Measurements from ENCODE around the gene EDN3.
"Not testable (repeated sequence)": the region's sequence is repeated elsewhere in the genome, so short reads cannot be mapped to it uniquely, and the experiment has no call there.

Gene EDN3

DNA sequence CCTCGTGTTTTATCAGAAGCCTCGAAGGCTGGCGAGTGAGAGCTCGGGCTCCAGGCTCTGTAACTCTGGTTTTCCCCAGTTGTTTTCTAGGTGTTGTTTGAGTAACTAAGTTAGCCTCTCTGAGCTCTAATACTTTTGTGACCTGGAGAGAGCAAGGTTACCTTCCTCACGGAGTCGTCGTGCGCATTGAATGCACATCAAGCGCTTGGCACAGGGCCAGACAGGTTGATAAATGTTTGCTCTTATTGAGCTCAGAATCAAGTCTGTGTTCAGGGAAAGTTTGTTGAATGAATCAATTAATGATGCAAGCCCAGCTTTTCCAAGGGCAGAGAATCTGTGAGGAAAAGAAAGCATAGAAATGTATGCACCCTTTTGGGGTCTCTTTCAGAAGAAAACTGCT is 33.5 kb downstream of the EDN3 start:
- TF ChIP-seq, protein P1, sequence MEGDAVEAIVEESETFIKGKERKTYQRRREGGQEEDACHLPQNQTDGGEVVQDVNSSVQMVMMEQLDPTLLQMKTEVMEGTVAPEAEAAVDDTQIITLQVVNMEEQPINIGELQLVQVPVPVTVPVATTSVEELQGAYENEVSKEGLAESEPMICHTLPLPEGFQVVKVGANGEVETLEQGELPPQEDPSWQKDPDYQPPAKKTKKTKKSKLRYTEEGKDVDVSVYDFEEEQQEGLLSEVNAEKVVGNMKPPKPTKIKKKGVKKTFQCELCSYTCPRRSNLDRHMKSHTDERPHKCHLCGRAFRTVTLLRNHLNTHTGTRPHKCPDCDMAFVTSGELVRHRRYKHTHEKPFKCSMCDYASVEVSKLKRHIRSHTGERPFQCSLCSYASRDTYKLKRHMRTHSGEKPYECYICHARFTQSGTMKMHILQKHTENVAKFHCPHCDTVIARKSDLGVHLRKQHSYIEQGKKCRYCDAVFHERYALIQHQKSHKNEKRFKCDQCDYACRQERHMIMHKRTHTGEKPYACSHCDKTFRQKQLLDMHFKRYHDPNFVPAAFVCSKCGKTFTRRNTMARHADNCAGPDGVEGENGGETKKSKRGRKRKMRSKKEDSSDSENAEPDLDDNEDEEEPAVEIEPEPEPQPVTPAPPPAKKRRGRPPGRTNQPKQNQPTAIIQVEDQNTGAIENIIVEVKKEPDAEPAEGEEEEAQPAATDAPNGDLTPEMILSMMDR (conservative IDR thresholded peaks at IDR 0.05; ENCODE audit: low read depth, low read length): no peak
- no peak for DNase-seq (ENCODE audit: low read depth)
- H3K4me3 ChIP-seq (ENCODE audit: low read length): no peak overlapping the region

DNA sequence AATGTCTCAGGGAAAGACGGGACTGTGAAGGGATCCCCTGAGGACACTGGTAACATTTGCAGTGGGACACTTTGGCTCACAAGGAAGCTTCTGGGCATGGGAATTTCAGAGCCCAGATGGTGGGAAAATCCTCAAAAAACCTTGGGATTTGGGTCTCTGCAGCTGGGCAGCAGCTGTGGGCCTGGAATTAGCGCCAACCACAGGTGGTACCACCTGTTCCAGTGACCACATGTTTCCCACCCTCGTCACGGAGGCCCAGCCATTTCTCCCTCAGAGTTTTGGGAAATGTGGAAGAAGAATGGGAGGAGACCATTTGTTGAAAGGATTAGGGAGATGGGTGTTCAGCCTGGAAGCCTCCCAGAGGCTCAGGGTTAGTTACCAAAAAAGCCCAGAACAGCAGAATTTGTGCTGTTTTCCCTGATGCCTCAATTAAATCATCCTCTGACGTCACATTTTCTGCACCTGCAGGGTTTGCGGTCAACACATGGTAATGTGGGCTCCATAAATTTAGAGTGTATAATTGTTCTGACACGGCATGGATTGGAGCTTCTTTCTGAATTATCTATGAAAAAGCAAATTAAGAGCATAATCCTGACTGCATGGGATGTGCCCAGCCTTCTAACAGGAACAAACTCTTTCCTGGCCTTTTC is 34.4 kb downstream of the EDN3 start:
- TF ChIP-seq, protein P1 (conservative IDR thresholded peaks at IDR 0.05; ENCODE audit: low read depth, low read length): no peak
- no peak for DNase-seq (ENCODE audit: low read depth)
- H3K4me3 ChIP-seq (ENCODE audit: low read length): no peak overlapping the region

DNA sequence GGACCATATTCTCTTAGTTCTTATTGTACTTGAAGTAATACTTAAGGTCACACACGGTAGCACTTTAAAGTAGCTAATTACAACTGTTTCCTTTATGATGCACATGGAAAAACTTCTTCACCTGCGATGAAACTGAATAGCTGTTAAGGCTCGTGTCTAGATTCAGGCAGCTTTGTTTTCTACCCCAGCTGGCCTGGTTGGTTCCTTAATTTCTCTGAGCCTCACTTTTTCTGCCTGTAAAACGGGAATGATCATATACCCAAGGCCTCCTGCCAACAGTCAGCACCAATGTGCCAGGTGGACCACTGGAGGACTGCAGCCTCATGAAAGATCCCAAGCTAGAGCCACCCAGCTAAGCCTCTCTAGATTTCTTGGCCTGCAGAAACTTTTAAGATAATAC is 35.0 kb downstream of the EDN3 start:
- no peak for DNase-seq (ENCODE audit: low read depth)
- H3K4me3 ChIP-seq (ENCODE audit: low read length): no peak overlapping the region
- TF ChIP-seq, protein P1 (conservative IDR thresholded peaks at IDR 0.05; ENCODE audit: low read depth, low read length): no peak

DNA sequence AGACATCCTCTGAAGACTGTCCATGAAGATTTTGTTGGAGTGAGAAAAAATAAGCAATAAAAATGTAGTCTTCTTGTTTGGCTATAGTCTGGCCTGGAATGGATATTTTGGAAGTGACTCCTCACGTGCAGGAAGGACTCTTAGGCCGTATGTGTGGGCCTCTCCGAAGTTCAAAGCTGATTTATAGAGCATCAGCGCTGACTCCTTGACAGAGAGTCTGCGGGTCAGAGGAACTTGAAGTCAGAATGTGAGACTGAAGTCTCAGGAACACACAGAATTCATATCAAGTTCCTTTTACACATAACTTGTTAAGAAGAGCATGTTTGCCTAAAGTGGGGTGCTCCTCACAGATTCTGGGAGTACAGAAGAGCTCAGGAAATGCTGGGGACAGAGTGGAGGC is 36.1 kb downstream of the EDN3 start:
- TF ChIP-seq, protein P1 (conservative IDR thresholded peaks at IDR 0.05; ENCODE audit: low read depth, low read length): no peak
- no peak for DNase-seq (ENCODE audit: low read depth)
- no peak overlapping the region for H3K4me3 ChIP-seq (ENCODE audit: low read length)

DNA sequence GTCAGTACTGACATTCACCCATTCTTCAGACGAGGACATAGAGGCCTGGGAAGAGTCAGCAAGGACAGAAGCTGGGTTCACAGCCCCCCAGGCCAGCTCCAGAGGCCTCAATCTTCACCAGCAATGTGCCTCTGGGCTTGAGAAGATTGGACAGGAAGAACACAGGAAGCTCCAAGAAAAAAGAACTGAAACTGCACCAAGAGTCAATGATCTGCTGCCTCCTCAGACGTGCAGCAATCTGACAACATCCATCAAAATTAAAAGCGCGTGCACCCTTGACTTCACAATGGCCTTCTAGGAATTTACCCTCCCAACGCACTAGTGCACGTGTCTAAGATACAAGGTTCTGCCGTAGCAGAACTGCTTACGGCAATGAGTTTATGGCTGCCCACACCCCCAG is 38.0 kb downstream of the EDN3 start:
- DNase-seq (ENCODE audit: low read depth); H3K4me3 ChIP-seq (ENCODE audit: low read length): not testable (repeated sequence)

DNA sequence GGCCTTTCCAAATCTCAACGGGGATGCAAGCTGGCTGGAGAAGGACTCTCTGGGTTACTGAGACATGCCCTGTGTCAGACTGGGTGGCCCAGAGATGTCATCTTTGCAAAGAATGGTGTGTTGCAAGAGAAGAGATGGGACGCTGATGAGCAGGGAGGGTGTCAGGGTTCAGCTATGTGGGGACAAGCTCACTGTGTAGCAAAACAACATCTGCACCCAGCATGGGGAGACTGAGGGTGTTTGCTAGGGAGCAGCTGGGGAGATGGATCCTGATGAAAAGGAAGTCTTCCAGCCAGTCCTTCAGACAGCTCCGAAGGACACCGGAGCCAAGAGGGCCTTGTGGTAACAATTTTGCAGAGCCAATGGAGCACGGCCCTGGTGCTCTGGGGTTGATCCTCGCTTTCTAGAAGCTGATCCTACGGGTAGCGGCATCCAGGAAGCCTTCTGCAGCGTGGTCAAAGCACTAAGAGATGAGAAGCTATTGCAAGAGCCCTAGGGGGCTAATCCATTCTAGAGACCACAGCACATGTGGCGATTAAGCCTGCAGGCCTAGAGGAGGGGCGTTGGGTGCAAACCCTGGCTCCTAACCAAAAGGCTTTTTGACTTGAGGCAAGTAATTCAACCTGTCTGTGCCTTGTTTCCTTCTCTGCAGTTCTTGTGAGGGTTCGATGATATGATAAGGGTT is 39.9 kb downstream of the EDN3 start:
- no peak overlapping the region for H3K4me3 ChIP-seq (ENCODE audit: low read length)
- no peak for DNase-seq (ENCODE audit: low read depth)
- TF ChIP-seq, protein P1 (conservative IDR thresholded peaks at IDR 0.05; ENCODE audit: low read depth, low read length): no peak

DNA sequence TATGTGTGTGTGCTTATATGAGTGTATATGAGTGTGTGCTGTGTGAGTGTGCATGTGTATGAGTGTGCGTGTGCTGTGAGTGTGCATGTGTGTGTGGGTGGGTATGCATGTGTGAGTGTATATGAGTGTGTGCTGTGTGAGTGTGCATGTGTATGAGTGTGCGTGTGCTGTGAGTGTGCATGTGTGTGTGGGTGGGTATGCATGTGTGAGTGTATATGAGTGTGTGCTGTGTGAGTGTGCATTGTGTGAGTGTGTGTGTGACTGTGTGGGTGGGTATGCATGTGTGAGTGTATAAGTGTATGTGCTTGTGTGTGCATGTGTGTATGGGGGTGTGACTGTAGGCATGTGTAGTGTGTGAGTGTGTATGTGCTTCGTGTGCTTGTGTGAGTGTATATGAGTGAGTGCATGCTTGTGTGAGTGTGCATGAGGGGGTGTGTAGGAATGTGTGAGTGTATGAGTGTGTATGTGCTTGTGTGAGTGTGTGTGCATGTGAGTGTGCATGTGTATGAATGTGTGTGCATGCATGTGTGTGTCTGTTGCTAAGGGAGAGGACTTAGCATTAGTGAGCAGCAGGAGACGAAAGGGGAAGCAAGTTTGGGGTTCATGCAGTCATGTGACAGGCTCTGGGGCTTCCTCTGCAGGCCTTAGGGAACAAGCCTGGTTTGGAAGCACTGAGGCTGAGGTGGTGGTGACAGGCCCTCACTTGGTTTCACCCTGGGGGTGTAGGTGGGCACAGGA is 41.0 kb downstream of the EDN3 start:
- not testable (repeated sequence) for H3K4me3 ChIP-seq (ENCODE audit: low read length); DNase-seq (ENCODE audit: low read depth)

Measured in retinal pigment epithelial cell (primary cell).